HepG2 (cell line): ENCODE data around the gene CRISPLD2. TPM values are rescaled to one million over a fixed set of nuclear protein-coding genes. Genes with fewer than 3 reads are reported as not detected.

Experiments
- BRCA1 ChIP-seq: sonication (generic); formaldehyde crosslinking; IDR thresholded peaks from 2 replicates; pipeline ENCODE4 v1.4.0; 2020; ENCODE audit warnings: missing genetic modification reagents
- CENPX ChIP-seq: sonication (generic); formaldehyde crosslinking; IDR thresholded peaks from 2 replicates; pipeline ENCODE4 v1.9.0; 2021; ENCODE audit warnings: mild to moderate bottlenecking, missing genetic modification reagents, moderate library complexity
- CTCF ChIP-seq: sonication (generic); formaldehyde crosslinking; IDR thresholded peaks from 2 replicates; pipeline ENCODE4 v1.5.0; 2020; ENCODE audit warnings: mild to moderate bottlenecking, missing genetic modification reagents, moderate library complexity
- ERF ChIP-seq: IDR thresholded peaks from 2 replicates; pipeline ENCODE4 v1.6.1; 2018; ENCODE audit warnings: missing biosample characterization, missing genetic modification reagents
- IRX3 ChIP-seq: sonication (generic); formaldehyde crosslinking; IDR thresholded peaks from 2 replicates; pipeline ENCODE4 v1.8.1; 2023; ENCODE audit warnings: mild to moderate bottlenecking, low read depth, missing genetic modification reagents, borderline replicate concordance
- PHF21A ChIP-seq: sonication (generic); formaldehyde crosslinking; IDR thresholded peaks from 2 replicates; pipeline ENCODE4 v1.5.0; 2020; ENCODE audit warnings: mild to moderate bottlenecking, missing genetic modification reagents
- RAD21 ChIP-seq: fragments of 450-650 bp; formaldehyde crosslinking; IDR thresholded peaks from 2 replicates; pipeline ENCODE4 v1.5.0; 2020; ENCODE audit warnings: mild to moderate bottlenecking
- SIX4 ChIP-seq: sonication (generic); formaldehyde crosslinking; IDR thresholded peaks from 2 replicates; pipeline ENCODE4 v1.4.0; 2020; ENCODE audit warnings: missing genetic modification reagents
- TCF12 ChIP-seq, 2 experiments: fragments of 450-650 bp in 1 of 2; sonication (generic) in 1 of 2; formaldehyde crosslinking in 1 of 2; IDR thresholded peaks; 2 replicates each; pipeline versions ENCODE4 v1.6.1 to v1.8.0; 2017 to 2022; ENCODE audit warnings: antibody characterized with exemption in 1 of 2, mild to moderate bottlenecking in 1 of 2, missing genetic modification reagents in 1 of 2, moderate library complexity in 1 of 2
- XBP1 ChIP-seq: sonication (generic); formaldehyde crosslinking; IDR thresholded peaks from 2 replicates; pipeline ENCODE4 v1.5.0; 2020; ENCODE audit warnings: missing genetic modification reagents
- ZBTB1 ChIP-seq: sonication (generic); formaldehyde crosslinking; IDR thresholded peaks from 2 replicates; pipeline ENCODE4 v1.4.0; 2020; ENCODE audit warnings: missing genetic modification reagents, borderline replicate concordance
- ZBTB49 ChIP-seq: sonication (generic); formaldehyde crosslinking; IDR thresholded peaks from 2 replicates; pipeline ENCODE4 v1.4.0; 2020; ENCODE audit warnings: missing genetic modification reagents, borderline replicate concordance
- ZBTB7B ChIP-seq: sonication (generic); formaldehyde crosslinking; IDR thresholded peaks from 2 replicates; pipeline ENCODE4 v1.4.0; 2020; ENCODE audit warnings: missing genetic modification reagents
- ZNF136 ChIP-seq: sonication (generic); formaldehyde crosslinking; IDR thresholded peaks from 2 replicates; pipeline ENCODE4 v1.8.1; 2022; ENCODE audit warnings: low read depth, mild to moderate bottlenecking, moderate library complexity, missing genetic modification reagents
- ZNF20 ChIP-seq: sonication (generic); formaldehyde crosslinking; IDR thresholded peaks from 2 replicates; pipeline ENCODE4 v1.4.0; 2020; ENCODE audit warnings: mild to moderate bottlenecking, moderate library complexity, missing genetic modification reagents
- ZNF329 ChIP-seq: sonication (generic); formaldehyde crosslinking; IDR thresholded peaks from 2 replicates; pipeline ENCODE4 v1.9.0; 2021; ENCODE audit warnings: low read depth, mild to moderate bottlenecking, missing genetic modification reagents
- ZNF549 ChIP-seq: sonication (generic); formaldehyde crosslinking; IDR thresholded peaks from 2 replicates; pipeline ENCODE4 v1.5.0; 2020; ENCODE audit warnings: missing genetic modification reagents
- ZNF580 ChIP-seq: IDR thresholded peaks from 2 replicates; pipeline ENCODE4 v1.6.1; 2016; ENCODE audit warnings: low read depth, borderline replicate concordance
- ZNF713 ChIP-seq: sonication (generic); formaldehyde crosslinking; IDR thresholded peaks from 2 replicates; pipeline ENCODE4 v1.4.0; 2020; ENCODE audit warnings: mild to moderate bottlenecking, missing genetic modification reagents
- ZNF788 ChIP-seq: sonication (generic); formaldehyde crosslinking; IDR thresholded peaks from 2 replicates; pipeline ENCODE4 v1.5.0; 2020; ENCODE audit warnings: mild to moderate bottlenecking, missing genetic modification reagents, borderline replicate concordance
- ZNF790 ChIP-seq: sonication (generic); formaldehyde crosslinking; IDR thresholded peaks from 2 replicates; pipeline ENCODE4 v1.8.0; 2022; ENCODE audit warnings: missing genetic modification reagents, mild to moderate bottlenecking, borderline replicate concordance
- polyA plus RNA-seq, 8 experiments: library from polyadenylated mRNA; depleted of rRNA in 3 of 8; stranded (reverse) in 7 of 8; unstranded in 1 of 8; fragments of >200 nt; fragmentation: Illumina TruSeq in 4 of 8; extraction: Trizol in 4 of 8; gene quantifications; 2 replicates each; pipeline versions ENCODE4 v1.2.1 to v1.2.3, GENCODE V29; 2011 to 2016; ENCODE audit warnings: low read depth in 4 of 8, missing spikeins in 1 of 8, mixed read lengths in 1 of 8; ENCODE audit not compliant: insufficient read depth in 1 of 8
- total RNA-seq, 5 experiments: library from RNA; depleted of rRNA; stranded (reverse); fragments of >200 nt; fragmentation: Illumina TruSeq; extraction: Trizol; gene quantifications; 2 replicates each; pipeline ENCODE4 v1.2.3, GENCODE V29; 2016; ENCODE audit warnings: low read depth in 1 of 5
- TF ChIP-seq, protein P1 (sequence below): sonication (generic); formaldehyde crosslinking; conservative IDR thresholded peaks from 2 replicates; pipeline ENCODE4 v1.8.0; 2022; ENCODE audit warnings: low read depth, missing genetic modification reagents
- TF ChIP-seq, protein P2 (sequence below), 2 experiments: sonication (generic) in 1 of 2; formaldehyde crosslinking in 1 of 2; IDR thresholded peaks; 2 replicates each; pipeline versions ENCODE4 v1.4.0 to v1.6.1; 2018 to 2020; ENCODE audit warnings: missing genetic modification reagents in 2 of 2, borderline replicate concordance in 1 of 2, low read depth in 1 of 2, mild to moderate bottlenecking in 1 of 2, missing biosample characterization in 1 of 2

Gene CRISPLD2
- total and polyA plus RNA-seq, 2 of the 13 experiments (the other 11 are each of a cell fraction or from before 2014, with no cell fraction given): 0.04 to 0.31 TPM

DNA sequence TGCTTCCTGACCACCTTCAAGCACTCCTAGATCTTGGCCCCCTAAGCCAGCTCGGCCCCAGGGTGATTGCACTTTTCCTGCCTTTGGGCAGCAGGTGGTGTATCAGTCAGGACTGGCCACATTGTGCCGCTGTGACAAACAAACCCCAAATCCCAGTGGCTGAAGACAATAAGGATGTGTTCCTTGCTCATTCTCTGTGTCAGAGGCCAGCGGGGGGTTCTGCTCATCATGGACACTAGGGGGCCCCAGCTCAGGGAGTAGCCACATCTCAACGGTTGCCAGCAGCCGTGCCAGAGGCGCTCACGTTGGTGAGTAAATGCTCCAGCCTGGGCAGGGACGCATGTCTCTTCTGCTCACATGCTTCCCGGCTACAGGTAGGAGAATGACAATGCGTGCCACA lies 131.1 kb downstream of the CRISPLD2 start (continued):
- TF ChIP-seq SIX4 (CRISPR knock-in tag): no peak
- TF ChIP-seq, protein P1, sequence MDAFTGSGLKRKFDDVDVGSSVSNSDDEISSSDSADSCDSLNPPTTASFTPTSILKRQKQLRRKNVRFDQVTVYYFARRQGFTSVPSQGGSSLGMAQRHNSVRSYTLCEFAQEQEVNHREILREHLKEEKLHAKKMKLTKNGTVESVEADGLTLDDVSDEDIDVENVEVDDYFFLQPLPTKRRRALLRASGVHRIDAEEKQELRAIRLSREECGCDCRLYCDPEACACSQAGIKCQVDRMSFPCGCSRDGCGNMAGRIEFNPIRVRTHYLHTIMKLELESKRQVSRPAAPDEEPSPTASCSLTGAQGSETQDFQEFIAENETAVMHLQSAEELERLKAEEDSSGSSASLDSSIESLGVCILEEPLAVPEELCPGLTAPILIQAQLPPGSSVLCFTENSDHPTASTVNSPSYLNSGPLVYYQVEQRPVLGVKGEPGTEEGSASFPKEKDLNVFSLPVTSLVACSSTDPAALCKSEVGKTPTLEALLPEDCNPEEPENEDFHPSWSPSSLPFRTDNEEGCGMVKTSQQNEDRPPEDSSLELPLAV (CRISPR knock-in tag): no peak
- no peak for TF ChIP-seq PHF21A
- TF ChIP-seq ZNF790 (CRISPR knock-in tag): no peak
- TF ChIP-seq CTCF (CRISPR knock-in tag): peak; percentile 78
- TF ChIP-seq ZNF20 (CRISPR knock-in tag): no peak
- TF ChIP-seq ZNF788 (CRISPR knock-in tag): 0 out of 2 replicates have a peak, but pooled peaks have one; percentile 48
- no peak for TF ChIP-seq ERF
- no peak for TF ChIP-seq IRX3 (CRISPR knock-in tag)
- no peak for TF ChIP-seq ZBTB49 (CRISPR knock-in tag)
- TF ChIP-seq ZNF329 (CRISPR knock-in tag): no peak
- no peak for TF ChIP-seq ZNF580
- 0 out of 2 replicates have a peak, but pooled peaks have one; percentile 21 for TF ChIP-seq ZBTB7B (CRISPR knock-in tag)
- TF ChIP-seq CENPX: no peak
- no peak for TF ChIP-seq ZNF713 (CRISPR knock-in tag)
- no peak for TF ChIP-seq ZNF136
- TF ChIP-seq, protein P2, sequence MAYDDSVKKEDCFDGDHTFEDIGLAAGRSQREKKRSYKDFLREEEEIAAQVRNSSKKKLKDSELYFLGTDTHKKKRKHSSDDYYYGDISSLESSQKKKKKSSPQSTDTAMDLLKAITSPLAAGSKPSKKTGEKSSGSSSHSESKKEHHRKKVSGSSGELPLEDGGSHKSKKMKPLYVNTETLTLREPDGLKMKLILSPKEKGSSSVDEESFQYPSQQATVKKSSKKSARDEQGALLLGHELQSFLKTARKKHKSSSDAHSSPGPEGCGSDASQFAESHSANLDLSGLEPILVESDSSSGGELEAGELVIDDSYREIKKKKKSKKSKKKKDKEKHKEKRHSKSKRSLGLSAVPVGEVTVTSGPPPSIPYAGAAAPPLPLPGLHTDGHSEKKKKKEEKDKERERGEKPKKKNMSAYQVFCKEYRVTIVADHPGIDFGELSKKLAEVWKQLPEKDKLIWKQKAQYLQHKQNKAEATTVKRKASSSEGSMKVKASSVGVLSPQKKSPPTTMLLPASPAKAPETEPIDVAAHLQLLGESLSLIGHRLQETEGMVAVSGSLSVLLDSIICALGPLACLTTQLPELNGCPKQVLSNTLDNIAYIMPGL (CRISPR knock-in tag; IDR thresholded peaks at IDR 0.05; ENCODE audit: borderline replicate concordance in 1 of 2, low read depth in 1 of 2): peak in 1 of 2 experiments; percentile 24; a peak in 1 of 4 replicates
- TF ChIP-seq ZNF549 (CRISPR knock-in tag): no peak
- TF ChIP-seq RAD21 (CRISPR knock-in tag): 0 out of 2 replicates have a peak, but pooled peaks have one; percentile 15
- no peak for TF ChIP-seq BRCA1 (CRISPR knock-in tag)
- no peak for TF ChIP-seq TCF12 (IDR thresholded peaks at IDR 0.05)
- TF ChIP-seq TCF12 (CRISPR knock-in tag; IDR thresholded peaks at IDR 0.05): no peak
- no peak for TF ChIP-seq XBP1 (CRISPR knock-in tag)
- no peak for TF ChIP-seq ZBTB1 (CRISPR knock-in tag)
